A549 (cell line): ENCODE measurements around the gene GPR6. TPM values are rescaled to one million over a fixed set of nuclear protein-coding genes. Genes with fewer than 3 reads are reported as not detected.

ENCODE experiments used
- ATAC-seq, 2 experiments: fragments of 200-7000 bp in 1 of 2; fragments of >200 bp in 1 of 2; cut with Nextera tagmentation in 1 of 2; cut with Tn5 transposase in 1 of 2; 3 replicates each; pipeline versions ENCODE4 v1.8.0 to v1.9.1; 2018 to 2020; ENCODE audit warnings: mild to moderate bottlenecking in 1 of 2, moderate library complexity in 1 of 2
- CTCF ChIA-PET: fragments of 300-600 bp; sonication (Branson Sonifier 250); formaldehyde crosslinking; extraction: SDS; loops from one replicate; lab custom pipeline; 2021; ENCODE audit warnings: antibody characterized with exemption, inconsistent platforms; lab: Yijun Ruan, JAX
- POLR2A ChIA-PET: fragments of 350-600 bp; formaldehyde crosslinking; extraction: SDS; loops from one replicate; lab custom pipeline; 2021; ENCODE audit warnings: antibody characterized with exemption, inconsistent platforms; lab: Yijun Ruan, JAX
- DNase-seq, 2 experiments: peaks; one replicate each; pipeline versions ENCODE4 v3.0.0 to v3.0.0-alpha.2; 2011 to 2016; ENCODE audit warnings: low read depth in 1 of 2, low spot score in 1 of 2
- FAIRE-seq: peaks from 2 replicates; lab custom pipeline; 2011; peaks lifted over from hg19 to GRCh38; lab: Jason Lieb, UNC
- H3K27ac ChIP-seq, 2 experiments: fragments of >200 bp; sonication (Bioruptor Twin); formaldehyde crosslinking; 3 replicates each; pipeline ENCODE4 v1.5.1; 2016 to 2017
- H3K4me1 ChIP-seq: fragments of >200 bp; sonication (Bioruptor Twin); formaldehyde crosslinking; 3 replicates; pipeline ENCODE4 v1.6.1; 2016
- H3K4me2 ChIP-seq: fragments of >200 bp; sonication (Bioruptor Twin); formaldehyde crosslinking; 3 replicates; pipeline ENCODE4 v1.6.1; 2016
- H3K4me3 ChIP-seq: fragments of >200 bp; sonication (Bioruptor Twin); formaldehyde crosslinking; 3 replicates; pipeline ENCODE4 v1.5.1; 2016
- H3K9me3 ChIP-seq: fragments of >200 bp; sonication (Bioruptor Twin); formaldehyde crosslinking; 3 replicates; pipeline ENCODE4 v1.6.1; 2016
- CHD2 ChIP-seq: fragments of 150-350 bp; IDR thresholded peaks from 2 replicates; pipeline ENCODE4 v1.6.1; 2014; ENCODE audit warnings: low read length; ENCODE audit not compliant: partially characterized antibody
- CHD4 ChIP-seq: fragments of 200-600 bp; sonication (generic); IDR thresholded peaks from 2 replicates; pipeline ENCODE4 v1.6.1; 2016; ENCODE audit warnings: antibody characterized with exemption, mild to moderate bottlenecking, borderline replicate concordance
- ESRRA ChIP-seq: fragments of 150-350 bp; IDR thresholded peaks from 2 replicates; pipeline ENCODE4 v1.6.1; 2014; ENCODE audit warnings: mild to moderate bottlenecking, low read length, borderline replicate concordance
- GATA3 ChIP-seq: IDR thresholded peaks from 2 replicates; pipeline ENCODE4 v1.6.1; 2012; ENCODE audit warnings: borderline replicate concordance
- HDAC2 ChIP-seq: fragments of 200-600 bp; sonication (generic); IDR thresholded peaks from 2 replicates; pipeline ENCODE4 v1.6.1; 2016
- HOXB13 ChIP-seq: fragments of 250-450 bp; sonication (Bioruptor Pico); IDR thresholded peaks from 2 replicates; pipeline ENCODE4 v1.5.0; 2020; ENCODE audit warnings: low read depth, mild to moderate bottlenecking, moderate library complexity
- MAFK ChIP-seq: fragments of 450-650 bp; IDR thresholded peaks from 2 replicates; pipeline ENCODE4 v1.6.1; 2014; ENCODE audit not compliant: partially characterized antibody
- MYC ChIP-seq: IDR thresholded peaks from 2 replicates; pipeline ENCODE4 v1.6.1; 2012; ENCODE audit warnings: mild to moderate bottlenecking, inconsistent platforms, low read length, improper control_type of control experiment, borderline replicate concordance
- NFE2L2 ChIP-seq: fragments of 150-350 bp; conservative IDR thresholded peaks from 2 replicates; pipeline ENCODE4 v1.6.1; 2014; ENCODE audit warnings: low read length
- PHF8 ChIP-seq: fragments of 200-600 bp; sonication (generic); IDR thresholded peaks from 2 replicates; pipeline ENCODE4 v1.6.1; 2016; ENCODE audit warnings: low read depth, mild to moderate bottlenecking, antibody characterized with exemption, moderate library complexity, borderline replicate concordance
- RAD21 ChIP-seq, 2 experiments: fragments of >200 bp in 1 of 2; sonication (Bioruptor Twin) in 1 of 2; formaldehyde crosslinking in 1 of 2; IDR thresholded peaks in 1 of 2; conservative IDR thresholded peaks in 1 of 2; 2 replicates in 1 of 2; 3 replicates in 1 of 2; pipeline ENCODE4 v1.6.1; 2012 to 2018; ENCODE audit warnings: inconsistent platforms in 1 of 2
- RFX5 ChIP-seq: fragments of 450-650 bp; IDR thresholded peaks from 2 replicates; pipeline ENCODE4 v1.7.1; 2014; ENCODE audit warnings: antibody characterized with exemption, mild to moderate bottlenecking, moderate library complexity
- SREBF2 ChIP-seq: fragments of 450-650 bp; IDR thresholded peaks from 2 replicates; pipeline ENCODE4 v1.6.1; 2014; ENCODE audit warnings: mild to moderate bottlenecking, moderate library complexity
- ZC3H11A ChIP-seq: fragments of 450-650 bp; IDR thresholded peaks from 2 replicates; pipeline ENCODE4 v1.6.1; 2014; ENCODE audit warnings: antibody characterized with exemption, mild to moderate bottlenecking
- ZSCAN20 ChIP-seq: fragments of 250-450 bp; sonication (Bioruptor Pico); IDR thresholded peaks from 2 replicates; pipeline ENCODE4 v1.8.0; 2022; ENCODE audit warnings: mild to moderate bottlenecking, moderate library complexity
- WGBS: methylation state at CpG from one replicate; pipeline ENCODE4 v1.1.6; 2017; ENCODE audit errors: missing lambda C conversion rate; 5-methylcytosine and 5-hydroxymethylcytosine counted together
- polyA plus RNA-seq, 4 experiments: library from polyadenylated mRNA; depleted of rRNA in 3 of 4; stranded (reverse); fragments of >200 nt; fragmentation: RNase III in 1 of 4; extraction: RNeasy Plus Mini Kit Qiagen cat#74134 plus additional on column Dnase treatment in 1 of 4; gene quantifications; 2 replicates in 3 of 4; 3 replicates in 1 of 4; pipeline ENCODE4 v1.2.3, GENCODE V29; 2011 to 2017
- TF ChIP-seq, protein P1 (sequence below): fragments of 250-450 bp; sonication (Bioruptor Pico); IDR thresholded peaks from 2 replicates; pipeline ENCODE4 v1.5.0; 2020; ENCODE audit warnings: low read depth, mild to moderate bottlenecking, moderate library complexity
- TF ChIP-seq, protein P2 (sequence below): fragments of >200 bp; sonication (Bioruptor Twin); formaldehyde crosslinking; IDR thresholded peaks from 3 replicates; pipeline ENCODE4 v1.5.1; 2016
- TF ChIP-seq, protein P3 (sequence below): fragments of 450-650 bp; IDR thresholded peaks from 2 replicates; pipeline ENCODE4 v1.6.1; 2014; ENCODE audit warnings: antibody characterized with exemption
- TF ChIP-seq, protein P4 (sequence below): fragments of >200 bp; sonication (Bioruptor Twin); formaldehyde crosslinking; IDR thresholded peaks from 3 replicates; pipeline ENCODE4 v1.6.1; 2016

Gene GPR6
- polyA plus RNA-seq, 2 of the 4 experiments (the other 2 are of a cell fraction) = not detected

DNA sequence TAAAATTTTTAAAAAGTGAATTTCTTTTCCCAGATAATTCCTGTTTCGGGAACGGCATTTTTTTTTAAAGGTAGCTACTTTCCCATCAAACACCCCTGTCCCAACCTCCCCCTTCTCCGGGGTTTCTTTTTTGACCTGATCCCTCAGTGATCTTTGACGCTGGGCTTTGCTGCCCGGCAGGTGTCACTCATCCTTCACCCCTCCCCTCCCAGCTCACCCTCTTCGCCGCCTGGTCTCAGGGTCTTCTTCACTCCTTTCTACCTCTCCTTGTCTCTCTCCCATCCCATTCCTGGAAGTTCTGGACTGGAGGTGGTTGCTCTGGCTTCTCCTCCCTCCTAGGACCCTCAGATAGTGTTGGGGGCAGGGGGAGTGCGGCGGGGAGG lies 329 bp upstream of the GPR6 start:
- Histone ChIP-seq H3K4me1 (no peaks in the 10 kb centered on the region), H3K9me3 (no peaks in the 10 kb centered on the region), H3K27ac (no peak overlapping the region), H3K4me3 (no peak overlapping the region), H3K4me2 (no peak overlapping the region)
- FAIRE-seq = no peak
- CTCF ChIA-PET = interaction anchor here (0.9 kb wide), 1 partner anchor 9 kb away, joined by 3 read pairs; no protein-coding TSS in a partner anchor
- DNase-seq = no peak
- TF ChIP-seq ESRRA = no peak
- no peak for TF ChIP-seq RFX5
- TF ChIP-seq, protein P1, sequence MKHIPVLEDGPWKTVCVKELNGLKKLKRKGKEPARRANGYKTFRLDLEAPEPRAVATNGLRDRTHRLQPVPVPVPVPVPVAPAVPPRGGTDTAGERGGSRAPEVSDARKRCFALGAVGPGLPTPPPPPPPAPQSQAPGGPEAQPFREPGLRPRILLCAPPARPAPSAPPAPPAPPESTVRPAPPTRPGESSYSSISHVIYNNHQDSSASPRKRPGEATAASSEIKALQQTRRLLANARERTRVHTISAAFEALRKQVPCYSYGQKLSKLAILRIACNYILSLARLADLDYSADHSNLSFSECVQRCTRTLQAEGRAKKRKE (CRISPR knock-in tag) = no peak
- TF ChIP-seq, protein P2, sequence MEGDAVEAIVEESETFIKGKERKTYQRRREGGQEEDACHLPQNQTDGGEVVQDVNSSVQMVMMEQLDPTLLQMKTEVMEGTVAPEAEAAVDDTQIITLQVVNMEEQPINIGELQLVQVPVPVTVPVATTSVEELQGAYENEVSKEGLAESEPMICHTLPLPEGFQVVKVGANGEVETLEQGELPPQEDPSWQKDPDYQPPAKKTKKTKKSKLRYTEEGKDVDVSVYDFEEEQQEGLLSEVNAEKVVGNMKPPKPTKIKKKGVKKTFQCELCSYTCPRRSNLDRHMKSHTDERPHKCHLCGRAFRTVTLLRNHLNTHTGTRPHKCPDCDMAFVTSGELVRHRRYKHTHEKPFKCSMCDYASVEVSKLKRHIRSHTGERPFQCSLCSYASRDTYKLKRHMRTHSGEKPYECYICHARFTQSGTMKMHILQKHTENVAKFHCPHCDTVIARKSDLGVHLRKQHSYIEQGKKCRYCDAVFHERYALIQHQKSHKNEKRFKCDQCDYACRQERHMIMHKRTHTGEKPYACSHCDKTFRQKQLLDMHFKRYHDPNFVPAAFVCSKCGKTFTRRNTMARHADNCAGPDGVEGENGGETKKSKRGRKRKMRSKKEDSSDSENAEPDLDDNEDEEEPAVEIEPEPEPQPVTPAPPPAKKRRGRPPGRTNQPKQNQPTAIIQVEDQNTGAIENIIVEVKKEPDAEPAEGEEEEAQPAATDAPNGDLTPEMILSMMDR = no peak
- no peak for TF ChIP-seq HOXB13 (CRISPR knock-in tag)
- no peak for TF ChIP-seq GATA3
- no peak for TF ChIP-seq PHF8
- TF ChIP-seq MYC = no peak
- TF ChIP-seq SREBF2 = no peak
- TF ChIP-seq RAD21 (conservative IDR thresholded peaks at IDR 0.05 in 1 of 2, IDR thresholded peaks at IDR 0.05 in 1 of 2) = no peak
- no peak for TF ChIP-seq HDAC2
- 35% methylated on average over 7 of the region's 9 CpGs for WGBS
- no peak for ATAC-seq
- POLR2A ChIA-PET = no interaction called here

DNA sequence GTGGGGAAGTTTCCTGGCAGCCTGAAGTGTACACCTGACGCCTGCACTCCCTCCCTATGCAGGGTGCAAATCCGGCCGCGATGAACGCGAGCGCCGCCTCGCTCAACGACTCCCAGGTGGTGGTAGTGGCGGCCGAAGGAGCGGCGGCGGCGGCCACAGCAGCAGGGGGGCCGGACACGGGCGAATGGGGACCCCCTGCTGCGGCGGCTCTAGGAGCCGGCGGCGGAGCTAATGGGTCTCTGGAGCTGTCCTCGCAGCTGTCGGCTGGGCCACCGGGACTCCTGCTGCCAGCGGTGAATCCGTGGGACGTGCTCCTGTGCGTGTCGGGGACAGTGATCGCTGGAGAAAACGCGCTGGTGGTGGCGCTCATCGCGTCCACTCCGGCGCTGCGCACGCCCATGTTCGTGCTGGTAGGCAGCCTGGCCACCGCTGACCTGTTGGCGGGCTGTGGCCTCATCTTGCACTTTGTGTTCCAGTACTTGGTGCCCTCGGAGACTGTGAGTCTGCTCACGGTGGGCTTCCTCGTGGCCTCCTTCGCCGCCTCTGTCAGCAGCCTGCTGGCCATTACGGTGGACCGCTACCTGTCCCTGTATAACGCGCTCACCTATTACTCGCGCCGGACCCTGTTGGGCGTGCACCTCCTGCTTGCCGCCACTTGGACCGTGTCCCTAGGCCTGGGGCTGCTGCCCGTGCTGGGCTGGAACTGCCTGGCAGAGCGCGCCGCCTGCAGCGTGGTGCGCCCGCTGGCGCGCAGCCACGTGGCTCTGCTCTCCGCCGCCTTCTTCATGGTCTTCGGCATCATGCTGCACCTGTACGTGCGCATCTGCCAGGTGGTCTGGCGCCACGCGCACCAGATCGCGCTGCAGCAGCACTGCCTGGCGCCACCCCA lies 1.2 kb downstream of the GPR6 start:
- Histone ChIP-seq H3K4me1 (no peaks in the 10 kb centered on the region), H3K4me2 (no peak overlapping the region), H3K27ac (no peak overlapping the region)
- ChIA-PET CTCF (no interaction called here), POLR2A (no interaction called here)
- 68% methylated on average over 30 of the region's 81 CpGs for WGBS
- FAIRE-seq = no peak
- DNase-seq = no peak
- TF ChIP-seq, protein P3, sequence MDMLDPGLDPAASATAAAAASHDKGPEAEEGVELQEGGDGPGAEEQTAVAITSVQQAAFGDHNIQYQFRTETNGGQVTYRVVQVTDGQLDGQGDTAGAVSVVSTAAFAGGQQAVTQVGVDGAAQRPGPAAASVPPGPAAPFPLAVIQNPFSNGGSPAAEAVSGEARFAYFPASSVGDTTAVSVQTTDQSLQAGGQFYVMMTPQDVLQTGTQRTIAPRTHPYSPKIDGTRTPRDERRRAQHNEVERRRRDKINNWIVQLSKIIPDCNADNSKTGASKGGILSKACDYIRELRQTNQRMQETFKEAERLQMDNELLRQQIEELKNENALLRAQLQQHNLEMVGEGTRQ = no peak
- TF ChIP-seq ZC3H11A = no peak
- TF ChIP-seq ZSCAN20 (CRISPR knock-in tag) = no peak
- no peak for TF ChIP-seq NFE2L2
- TF ChIP-seq MAFK = no peak
- TF ChIP-seq, protein P4, sequence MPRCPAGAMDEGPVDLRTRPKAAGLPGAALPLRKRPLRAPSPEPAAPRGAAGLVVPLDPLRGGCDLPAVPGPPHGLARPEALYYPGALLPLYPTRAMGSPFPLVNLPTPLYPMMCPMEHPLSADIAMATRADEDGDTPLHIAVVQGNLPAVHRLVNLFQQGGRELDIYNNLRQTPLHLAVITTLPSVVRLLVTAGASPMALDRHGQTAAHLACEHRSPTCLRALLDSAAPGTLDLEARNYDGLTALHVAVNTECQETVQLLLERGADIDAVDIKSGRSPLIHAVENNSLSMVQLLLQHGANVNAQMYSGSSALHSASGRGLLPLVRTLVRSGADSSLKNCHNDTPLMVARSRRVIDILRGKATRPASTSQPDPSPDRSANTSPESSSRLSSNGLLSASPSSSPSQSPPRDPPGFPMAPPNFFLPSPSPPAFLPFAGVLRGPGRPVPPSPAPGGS = no peak
- no peak for TF ChIP-seq CHD2
- no peak for TF ChIP-seq CHD4
- TF ChIP-seq, all 56 proteins: peak for 0
- Histone ChIP-seq H3K4me3 (no peak overlapping the region), H3K9me3 (no peaks in the 10 kb centered on the region)
- no peak for ATAC-seq
